Kidney epithelial cell (primary cell): ENCODE measurements around the gene RAB1B. TPM values are rescaled to one million over a fixed set of nuclear protein-coding genes. Genes with fewer than 3 reads are reported as not detected.

Source experiments
- DNase-seq: peaks from one replicate; pipeline ENCODE4 v3.0.0-alpha.2; 2010; ENCODE audit warnings: low read depth
- H3K27me3 ChIP-seq: 2 replicates; pipeline ENCODE4 v1.6.0; 2011; ENCODE audit warnings: low read length; ENCODE audit not compliant: control insufficient read depth, insufficient read depth
- H3K36me3 ChIP-seq: 2 replicates; pipeline ENCODE4 v1.5.1; 2011; ENCODE audit warnings: low read length; ENCODE audit not compliant: control insufficient read depth, insufficient read depth
- H3K4me3 ChIP-seq: 2 replicates; pipeline ENCODE4 v1.5.1; 2011; ENCODE audit warnings: low read depth, mild to moderate bottlenecking, control low read depth, low read length
- total RNA-seq: library from RNA; depleted of rRNA; stranded (reverse); fragments of >200 nt; gene quantifications from 2 replicates; pipeline ENCODE4 v1.2.3, GENCODE V29; 2015
- TF ChIP-seq, protein P1 (sequence below): IDR thresholded peaks from 2 replicates; pipeline ENCODE4 v1.5.1; 2011; ENCODE audit warnings: mild to moderate bottlenecking, moderate library complexity, low read length, control low read depth, inconsistent platforms; ENCODE audit not compliant: insufficient read depth, poor library complexity, severe bottlenecking

RAB1B gene
- total RNA-seq, 1 donor from 2014 or later = 108 TPM

DNA sequence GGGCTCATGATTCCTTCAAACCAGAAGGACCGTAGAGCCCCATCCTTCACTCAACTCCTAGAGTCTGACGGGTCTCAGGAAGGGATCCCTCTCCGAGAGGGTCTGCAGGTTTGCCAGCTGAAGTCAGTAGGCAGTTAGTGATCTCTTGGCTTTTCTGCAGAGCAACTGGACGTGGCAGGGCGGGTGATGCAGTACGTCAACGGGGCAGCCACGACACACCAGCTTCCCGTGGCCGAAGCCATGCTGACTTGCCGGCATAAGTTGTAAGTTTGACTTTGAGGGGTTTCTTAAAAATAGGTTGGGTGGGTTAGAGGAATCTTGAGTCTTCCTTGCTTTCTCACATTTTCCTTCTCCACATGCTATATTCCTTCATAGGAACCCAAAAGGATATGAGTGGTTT lies 33.3 kb upstream of the RAB1B start:
- Histone ChIP-seq H3K27me3 (no peaks in the 10 kb centered on the region), H3K36me3 (no peaks in the 10 kb centered on the region), H3K4me3 (no peak overlapping the region)
- no peak for DNase-seq
- TF ChIP-seq, protein P1, sequence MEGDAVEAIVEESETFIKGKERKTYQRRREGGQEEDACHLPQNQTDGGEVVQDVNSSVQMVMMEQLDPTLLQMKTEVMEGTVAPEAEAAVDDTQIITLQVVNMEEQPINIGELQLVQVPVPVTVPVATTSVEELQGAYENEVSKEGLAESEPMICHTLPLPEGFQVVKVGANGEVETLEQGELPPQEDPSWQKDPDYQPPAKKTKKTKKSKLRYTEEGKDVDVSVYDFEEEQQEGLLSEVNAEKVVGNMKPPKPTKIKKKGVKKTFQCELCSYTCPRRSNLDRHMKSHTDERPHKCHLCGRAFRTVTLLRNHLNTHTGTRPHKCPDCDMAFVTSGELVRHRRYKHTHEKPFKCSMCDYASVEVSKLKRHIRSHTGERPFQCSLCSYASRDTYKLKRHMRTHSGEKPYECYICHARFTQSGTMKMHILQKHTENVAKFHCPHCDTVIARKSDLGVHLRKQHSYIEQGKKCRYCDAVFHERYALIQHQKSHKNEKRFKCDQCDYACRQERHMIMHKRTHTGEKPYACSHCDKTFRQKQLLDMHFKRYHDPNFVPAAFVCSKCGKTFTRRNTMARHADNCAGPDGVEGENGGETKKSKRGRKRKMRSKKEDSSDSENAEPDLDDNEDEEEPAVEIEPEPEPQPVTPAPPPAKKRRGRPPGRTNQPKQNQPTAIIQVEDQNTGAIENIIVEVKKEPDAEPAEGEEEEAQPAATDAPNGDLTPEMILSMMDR = no peak

GRCh38 chr11:66237867-66238266 lies 30.6 kb upstream of the RAB1B start:
- no peak for DNase-seq
- Histone ChIP-seq H3K4me3 (no peak overlapping the region), H3K36me3 (no peaks in the 10 kb centered on the region), H3K27me3 (no peaks in the 10 kb centered on the region)
- TF ChIP-seq, protein P1 = no peak

GRCh38 chr11:66238786-66239413 lies 29.5 kb upstream of the RAB1B start:
- no peak overlapping the region for H3K4me3 ChIP-seq
- no peaks in the 10 kb centered on the region for H3K27me3 ChIP-seq
- TF ChIP-seq, protein P1 = no peak
- H3K36me3 ChIP-seq = no peaks in the 10 kb centered on the region
- DNase-seq = no peak

- no peaks in the 10 kb centered on the region for H3K27me3 ChIP-seq
- TF ChIP-seq, protein P1 = no peak
- H3K36me3 ChIP-seq = no peaks in the 10 kb centered on the region
- no peak for DNase-seq
- no peak overlapping the region for H3K4me3 ChIP-seq
Measured at GRCh38 chr11:66239511-66239910, 28.9 kb upstream of the RAB1B start.

GRCh38 chr11:66239998-66240780 lies 28.2 kb upstream of the RAB1B start:
- H3K27me3 ChIP-seq = no peaks in the 10 kb centered on the region
- H3K36me3 ChIP-seq = no peaks in the 10 kb centered on the region
- DNase-seq = no peak

More at GRCh38 chr11:66239998-66240780, 28.2 kb upstream of the RAB1B start:
- no peak overlapping the region for H3K4me3 ChIP-seq
- TF ChIP-seq, protein P1 = no peak
